HEK293 (cell line): ENCODE data around the gene PAQR5.

Experiments used
- CTCF ChIP-seq: fragments of 450-650 bp; formaldehyde crosslinking; IDR thresholded peaks from 2 replicates; pipeline ENCODE4 v1.5.1; 2016; ENCODE audit warnings: missing biosample characterization, missing genetic modification characterization
- SETDB1 ChIP-seq: IDR thresholded peaks from one replicate; pipeline ENCODE4 v1.6.1; 2017; ENCODE audit warnings: mild to moderate bottlenecking, low read length, moderate library complexity, mixed read lengths; ENCODE audit not compliant: insufficient read length
- ZNF24 ChIP-seq: fragments of 450-650 bp; formaldehyde crosslinking; IDR thresholded peaks from 2 replicates; pipeline ENCODE4 v1.5.1; 2016; ENCODE audit warnings: missing biosample characterization, missing genetic modification characterization
- ZNF274 ChIP-seq, 2 experiments: fragments of 200-500 bp in 1 of 2; fragments of 450-650 bp in 1 of 2; sonication (Bioruptor generic) in 1 of 2; formaldehyde crosslinking in 1 of 2; IDR thresholded peaks; 2 replicates each; pipeline versions ENCODE4 v1.5.1 to v1.6.1; 2014 to 2016; ENCODE audit warnings: borderline replicate concordance in 1 of 2, inconsistent platforms in 1 of 2, low read length in 1 of 2, missing biosample characterization in 1 of 2, missing genetic modification characterization in 1 of 2
- ZSCAN30 ChIP-seq: fragments of 450-650 bp; IDR thresholded peaks from 2 replicates; pipeline ENCODE4 v1.5.1; 2018; ENCODE audit warnings: missing biosample characterization, mild to moderate bottlenecking, missing genetic modification characterization, moderate library complexity

- no peak for TF ChIP-seq CTCF (tag by site-specific recombination)
- TF ChIP-seq ZNF274 (IDR thresholded peaks at IDR 0.05; ENCODE audit: low read length): no peak
- no peak for TF ChIP-seq ZNF274 (tag by site-specific recombination; IDR thresholded peaks at IDR 0.05; ENCODE audit: borderline replicate concordance)
- TF ChIP-seq SETDB1: no peak
- TF ChIP-seq ZSCAN30: no peak
- no peak for TF ChIP-seq ZNF24 (tag by site-specific recombination)
These were observed 8.2 kb upstream of the PAQR5 start for GRCh38 chr15:69290346-69291164.
